A549 (cell line): ENCODE results near the gene IL22. TPM values are rescaled to one million over a fixed set of nuclear protein-coding genes. Genes with fewer than 3 reads are reported as not detected.

ENCODE experiments used
- ATAC-seq, 2 experiments: fragments of 200-7000 bp in 1 of 2; fragments of >200 bp in 1 of 2; cut with Nextera tagmentation in 1 of 2; cut with Tn5 transposase in 1 of 2; 3 replicates each; pipeline versions ENCODE4 v1.8.0 to v1.9.1; 2018 to 2020; ENCODE audit warnings: mild to moderate bottlenecking in 1 of 2, moderate library complexity in 1 of 2
- CTCF ChIA-PET: fragments of 300-600 bp; sonication (Branson Sonifier 250); formaldehyde crosslinking; extraction: SDS; loops from one replicate; lab custom pipeline; 2021; ENCODE audit warnings: antibody characterized with exemption, inconsistent platforms; lab: Yijun Ruan, JAX
- POLR2A ChIA-PET: fragments of 350-600 bp; formaldehyde crosslinking; extraction: SDS; loops from one replicate; lab custom pipeline; 2021; ENCODE audit warnings: antibody characterized with exemption, inconsistent platforms; lab: Yijun Ruan, JAX
- DNase-seq, 2 experiments: peaks; one replicate each; pipeline versions ENCODE4 v3.0.0 to v3.0.0-alpha.2; 2011 to 2016; ENCODE audit warnings: low read depth in 1 of 2, low spot score in 1 of 2
- FAIRE-seq: peaks from 2 replicates; lab custom pipeline; 2011; peaks lifted over from hg19 to GRCh38; lab: Jason Lieb, UNC
- H3K27ac ChIP-seq, 2 experiments: fragments of >200 bp; sonication (Bioruptor Twin); formaldehyde crosslinking; 3 replicates each; pipeline ENCODE4 v1.5.1; 2016 to 2017
- H3K4me1 ChIP-seq: fragments of >200 bp; sonication (Bioruptor Twin); formaldehyde crosslinking; 3 replicates; pipeline ENCODE4 v1.6.1; 2016
- H3K4me2 ChIP-seq: fragments of >200 bp; sonication (Bioruptor Twin); formaldehyde crosslinking; 3 replicates; pipeline ENCODE4 v1.6.1; 2016
- H3K4me3 ChIP-seq: fragments of >200 bp; sonication (Bioruptor Twin); formaldehyde crosslinking; 3 replicates; pipeline ENCODE4 v1.5.1; 2016
- H3K9me3 ChIP-seq: fragments of >200 bp; sonication (Bioruptor Twin); formaldehyde crosslinking; 3 replicates; pipeline ENCODE4 v1.6.1; 2016
- CBX8 ChIP-seq: fragments of 200-600 bp; sonication (generic); IDR thresholded peaks from 2 replicates; pipeline ENCODE4 v1.6.1; 2016
- CEBPB ChIP-seq, 2 experiments: fragments of >200 bp in 1 of 2; sonication (Bioruptor Twin) in 1 of 2; formaldehyde crosslinking in 1 of 2; IDR thresholded peaks; 2 replicates each; pipeline ENCODE4 v1.6.1; 2012 to 2016
- EHF ChIP-seq: fragments of 250-450 bp; sonication (Bioruptor Pico); IDR thresholded peaks from 2 replicates; pipeline ENCODE4 v1.5.0; 2020; ENCODE audit warnings: mild to moderate bottlenecking
- EHMT2 ChIP-seq: fragments of 200-600 bp; sonication (generic); IDR thresholded peaks from 2 replicates; pipeline ENCODE4 v1.6.1; 2016; ENCODE audit warnings: antibody characterized with exemption, low read depth, mild to moderate bottlenecking, moderate library complexity
- EP300 ChIP-seq, 2 experiments: fragments of >200 bp; sonication (Bioruptor Twin); formaldehyde crosslinking; IDR thresholded peaks; 2 replicates in 1 of 2; 3 replicates in 1 of 2; pipeline ENCODE4 v1.6.1; 2016 to 2017
- FOSB ChIP-seq: fragments of 250-450 bp; sonication (Bioruptor Pico); IDR thresholded peaks from 2 replicates; pipeline ENCODE4 v1.5.0; 2020; ENCODE audit warnings: mild to moderate bottlenecking, moderate library complexity
- HEYL ChIP-seq: fragments of 250-450 bp; sonication (Bioruptor Pico); IDR thresholded peaks from 2 replicates; pipeline ENCODE4 v1.8.0; 2021; ENCODE audit warnings: mild to moderate bottlenecking, moderate library complexity
- HOXB5 ChIP-seq: fragments of 250-450 bp; sonication (Bioruptor Pico); IDR thresholded peaks from 2 replicates; pipeline ENCODE4 v1.5.0; 2020; ENCODE audit warnings: mild to moderate bottlenecking, moderate library complexity
- KDM5A ChIP-seq: fragments of 200-600 bp; sonication (generic); IDR thresholded peaks from 2 replicates; pipeline ENCODE4 v1.6.1; 2016; ENCODE audit warnings: antibody characterized with exemption, mild to moderate bottlenecking
- MAFK ChIP-seq: fragments of 450-650 bp; IDR thresholded peaks from 2 replicates; pipeline ENCODE4 v1.6.1; 2014; ENCODE audit not compliant: partially characterized antibody
- MAZ ChIP-seq: fragments of 150-350 bp; IDR thresholded peaks from 2 replicates; pipeline ENCODE4 v1.6.1; 2014; ENCODE audit warnings: antibody characterized with exemption, low read depth, low read length, borderline replicate concordance
- MYC ChIP-seq: IDR thresholded peaks from 2 replicates; pipeline ENCODE4 v1.6.1; 2012; ENCODE audit warnings: mild to moderate bottlenecking, inconsistent platforms, low read length, improper control_type of control experiment, borderline replicate concordance
- NFE2L2 ChIP-seq: fragments of 150-350 bp; conservative IDR thresholded peaks from 2 replicates; pipeline ENCODE4 v1.6.1; 2014; ENCODE audit warnings: low read length
- POLR2AphosphoS2 ChIP-seq: conservative IDR thresholded peaks from 2 replicates; pipeline ENCODE4 v1.6.1; 2012; ENCODE audit warnings: low read length, improper control_type of control experiment, inconsistent platforms
- RAD21 ChIP-seq, 2 experiments: fragments of >200 bp in 1 of 2; sonication (Bioruptor Twin) in 1 of 2; formaldehyde crosslinking in 1 of 2; IDR thresholded peaks in 1 of 2; conservative IDR thresholded peaks in 1 of 2; 2 replicates in 1 of 2; 3 replicates in 1 of 2; pipeline ENCODE4 v1.6.1; 2012 to 2018; ENCODE audit warnings: inconsistent platforms in 1 of 2
- RNF2 ChIP-seq: fragments of 200-600 bp; sonication (generic); IDR thresholded peaks from 2 replicates; pipeline ENCODE4 v1.6.1; 2016; ENCODE audit warnings: low read depth, mild to moderate bottlenecking, antibody characterized with exemption, moderate library complexity, borderline replicate concordance
- SMC3 ChIP-seq: fragments of >200 bp; sonication (Bioruptor Twin); formaldehyde crosslinking; IDR thresholded peaks from 3 replicates; pipeline ENCODE4 v1.6.1; 2018; ENCODE audit warnings: inconsistent platforms
- SREBF2 ChIP-seq: fragments of 450-650 bp; IDR thresholded peaks from 2 replicates; pipeline ENCODE4 v1.6.1; 2014; ENCODE audit warnings: mild to moderate bottlenecking, moderate library complexity
- WGBS: methylation state at CpG from one replicate; pipeline ENCODE4 v1.1.6; 2017; ENCODE audit errors: missing lambda C conversion rate; 5-methylcytosine and 5-hydroxymethylcytosine counted together
- polyA plus RNA-seq, 4 experiments: library from polyadenylated mRNA; depleted of rRNA in 3 of 4; stranded (reverse); fragments of >200 nt; fragmentation: RNase III in 1 of 4; extraction: RNeasy Plus Mini Kit Qiagen cat#74134 plus additional on column Dnase treatment in 1 of 4; gene quantifications; 2 replicates in 3 of 4; 3 replicates in 1 of 4; pipeline ENCODE4 v1.2.3, GENCODE V29; 2011 to 2017
- TF ChIP-seq, protein P1 (sequence below): fragments of 200-600 bp; sonication (generic); IDR thresholded peaks from 2 replicates; pipeline ENCODE4 v1.6.1; 2016; ENCODE audit warnings: antibody characterized with exemption, mild to moderate bottlenecking, moderate library complexity
- TF ChIP-seq, protein P2 (sequence below): IDR thresholded peaks from 2 replicates; pipeline ENCODE4 v1.6.1; 2012; ENCODE audit warnings: low read depth, borderline replicate concordance
- TF ChIP-seq, protein P3 (sequence below): fragments of >200 bp; sonication (Bioruptor Twin); formaldehyde crosslinking; IDR thresholded peaks from 3 replicates; pipeline ENCODE4 v1.5.1; 2016

The IL22 gene
- polyA plus RNA-seq, 2 of the 4 experiments (the other 2 are of a cell fraction) = not detected

DNA sequence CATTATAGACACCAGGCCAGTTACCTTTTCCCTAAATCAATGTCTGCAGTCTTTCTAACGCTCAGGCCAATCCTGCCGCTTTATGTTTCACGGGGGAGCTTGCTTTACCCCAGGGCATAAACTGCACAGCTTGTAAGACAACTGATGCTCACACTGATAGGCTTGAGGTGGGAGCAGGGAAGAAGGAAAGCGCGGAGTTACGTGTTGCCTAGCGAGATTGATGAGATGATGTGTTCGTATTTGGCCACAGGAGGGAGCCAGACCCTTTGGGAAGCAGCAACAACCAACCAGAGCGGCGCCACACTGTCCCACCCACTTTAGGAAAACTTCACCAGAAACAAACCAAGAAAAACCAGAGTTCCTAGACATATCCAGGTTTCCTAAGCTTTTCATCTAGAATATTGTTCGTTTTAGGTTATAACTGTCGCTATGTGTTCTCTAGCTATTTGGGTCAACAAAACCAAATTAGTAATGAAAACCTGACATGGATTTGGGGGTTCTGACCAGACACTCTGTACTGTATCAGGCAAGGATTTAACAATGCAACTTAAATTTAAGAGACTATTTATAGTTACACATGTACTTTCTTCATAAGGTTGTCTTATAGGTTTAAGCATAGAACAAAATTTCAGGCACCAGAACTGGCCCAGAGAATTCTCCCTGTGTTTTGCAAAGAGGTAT lies 30.2 kb downstream of the IL22 start:
- no peak for TF ChIP-seq NFE2L2
- TF ChIP-seq POLR2AphosphoS2 = no peak
- TF ChIP-seq RAD21 (conservative IDR thresholded peaks at IDR 0.05 in 1 of 2, IDR thresholded peaks at IDR 0.05 in 1 of 2) = peak; percentile 92 to 96
- TF ChIP-seq, protein P1, sequence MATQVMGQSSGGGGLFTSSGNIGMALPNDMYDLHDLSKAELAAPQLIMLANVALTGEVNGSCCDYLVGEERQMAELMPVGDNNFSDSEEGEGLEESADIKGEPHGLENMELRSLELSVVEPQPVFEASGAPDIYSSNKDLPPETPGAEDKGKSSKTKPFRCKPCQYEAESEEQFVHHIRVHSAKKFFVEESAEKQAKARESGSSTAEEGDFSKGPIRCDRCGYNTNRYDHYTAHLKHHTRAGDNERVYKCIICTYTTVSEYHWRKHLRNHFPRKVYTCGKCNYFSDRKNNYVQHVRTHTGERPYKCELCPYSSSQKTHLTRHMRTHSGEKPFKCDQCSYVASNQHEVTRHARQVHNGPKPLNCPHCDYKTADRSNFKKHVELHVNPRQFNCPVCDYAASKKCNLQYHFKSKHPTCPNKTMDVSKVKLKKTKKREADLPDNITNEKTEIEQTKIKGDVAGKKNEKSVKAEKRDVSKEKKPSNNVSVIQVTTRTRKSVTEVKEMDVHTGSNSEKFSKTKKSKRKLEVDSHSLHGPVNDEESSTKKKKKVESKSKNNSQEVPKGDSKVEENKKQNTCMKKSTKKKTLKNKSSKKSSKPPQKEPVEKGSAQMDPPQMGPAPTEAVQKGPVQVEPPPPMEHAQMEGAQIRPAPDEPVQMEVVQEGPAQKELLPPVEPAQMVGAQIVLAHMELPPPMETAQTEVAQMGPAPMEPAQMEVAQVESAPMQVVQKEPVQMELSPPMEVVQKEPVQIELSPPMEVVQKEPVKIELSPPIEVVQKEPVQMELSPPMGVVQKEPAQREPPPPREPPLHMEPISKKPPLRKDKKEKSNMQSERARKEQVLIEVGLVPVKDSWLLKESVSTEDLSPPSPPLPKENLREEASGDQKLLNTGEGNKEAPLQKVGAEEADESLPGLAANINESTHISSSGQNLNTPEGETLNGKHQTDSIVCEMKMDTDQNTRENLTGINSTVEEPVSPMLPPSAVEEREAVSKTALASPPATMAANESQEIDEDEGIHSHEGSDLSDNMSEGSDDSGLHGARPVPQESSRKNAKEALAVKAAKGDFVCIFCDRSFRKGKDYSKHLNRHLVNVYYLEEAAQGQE = no peak
- TF ChIP-seq MAFK = no peak
- no peak for TF ChIP-seq FOSB
- TF ChIP-seq EHMT2 = no peak
- no peak for TF ChIP-seq SREBF2
- TF ChIP-seq HEYL (CRISPR knock-in tag) = no peak
- TF ChIP-seq, protein P2, sequence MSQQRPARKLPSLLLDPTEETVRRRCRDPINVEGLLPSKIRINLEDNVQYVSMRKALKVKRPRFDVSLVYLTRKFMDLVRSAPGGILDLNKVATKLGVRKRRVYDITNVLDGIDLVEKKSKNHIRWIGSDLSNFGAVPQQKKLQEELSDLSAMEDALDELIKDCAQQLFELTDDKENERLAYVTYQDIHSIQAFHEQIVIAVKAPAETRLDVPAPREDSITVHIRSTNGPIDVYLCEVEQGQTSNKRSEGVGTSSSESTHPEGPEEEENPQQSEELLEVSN = no peak
- TF ChIP-seq EHF (CRISPR knock-in tag) = no peak
- TF ChIP-seq HOXB5 (CRISPR knock-in tag) = no peak
- no peak for TF ChIP-seq MYC
- TF ChIP-seq KDM5A = no peak
- TF ChIP-seq, protein P3, sequence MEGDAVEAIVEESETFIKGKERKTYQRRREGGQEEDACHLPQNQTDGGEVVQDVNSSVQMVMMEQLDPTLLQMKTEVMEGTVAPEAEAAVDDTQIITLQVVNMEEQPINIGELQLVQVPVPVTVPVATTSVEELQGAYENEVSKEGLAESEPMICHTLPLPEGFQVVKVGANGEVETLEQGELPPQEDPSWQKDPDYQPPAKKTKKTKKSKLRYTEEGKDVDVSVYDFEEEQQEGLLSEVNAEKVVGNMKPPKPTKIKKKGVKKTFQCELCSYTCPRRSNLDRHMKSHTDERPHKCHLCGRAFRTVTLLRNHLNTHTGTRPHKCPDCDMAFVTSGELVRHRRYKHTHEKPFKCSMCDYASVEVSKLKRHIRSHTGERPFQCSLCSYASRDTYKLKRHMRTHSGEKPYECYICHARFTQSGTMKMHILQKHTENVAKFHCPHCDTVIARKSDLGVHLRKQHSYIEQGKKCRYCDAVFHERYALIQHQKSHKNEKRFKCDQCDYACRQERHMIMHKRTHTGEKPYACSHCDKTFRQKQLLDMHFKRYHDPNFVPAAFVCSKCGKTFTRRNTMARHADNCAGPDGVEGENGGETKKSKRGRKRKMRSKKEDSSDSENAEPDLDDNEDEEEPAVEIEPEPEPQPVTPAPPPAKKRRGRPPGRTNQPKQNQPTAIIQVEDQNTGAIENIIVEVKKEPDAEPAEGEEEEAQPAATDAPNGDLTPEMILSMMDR = peak; percentile 91
- peak; percentile 79 for TF ChIP-seq SMC3
- no peak for TF ChIP-seq RNF2
- TF ChIP-seq CBX8 = no peak
- TF ChIP-seq MAZ = no peak
- TF ChIP-seq, all 56 proteins: peak for 3
- ATAC-seq = peak; percentile 99 to 100
- under 1% methylated on average over 12 of the region's 12 CpGs for WGBS
- Histone ChIP-seq H3K4me2 (peak overlapping the region; percentile 60), H3K27ac (no peak overlapping the region), H3K9me3 (no peaks in the 10 kb centered on the region), H3K4me1 (no peaks in the 10 kb centered on the region), H3K4me3 (no peak overlapping the region)
- peak; percentile 68 for FAIRE-seq
- DNase-seq = peak; percentile 76 to 87
- ChIA-PET POLR2A (no interaction called here), CTCF (interaction anchor here (0.5 to 6.4 kb wide), 51 partner anchors 10 to 872 kb away, joined by 3 to 61 read pairs (median 4); no protein-coding TSS in a partner anchor)

DNA sequence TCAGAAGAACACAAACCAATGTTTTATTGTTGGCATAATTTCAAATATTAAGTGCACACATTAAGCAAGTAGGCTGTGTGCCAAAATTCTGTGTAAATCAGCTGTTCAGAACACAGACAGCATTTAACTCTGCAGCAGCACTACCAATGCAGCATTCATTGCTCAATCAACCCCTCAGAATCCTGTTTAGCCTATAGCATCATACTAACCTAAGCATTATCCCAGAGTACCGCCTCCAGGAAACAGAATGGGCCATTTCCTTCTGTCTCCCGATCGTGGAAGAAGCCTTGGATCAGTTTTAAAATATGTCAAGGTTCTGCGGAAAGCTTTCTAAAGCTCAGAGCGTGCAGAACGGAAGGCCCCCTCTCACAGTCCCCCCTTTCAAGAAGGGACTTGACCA lies 31.1 kb downstream of the IL22 start:
- H3K27ac ChIP-seq = no peak overlapping the region
- H3K4me2 ChIP-seq = peak overlapping the region; percentile 60; the same call in 1 of the 3 replicates
- no peak for DNase-seq
- 49% methylated on average over 6 of the region's 6 CpGs for WGBS
- TF ChIP-seq EP300 (IDR thresholded peaks at IDR 0.05) = no peak
- TF ChIP-seq CEBPB (IDR thresholded peaks at IDR 0.05) = 0 out of 4 replicates have a peak, but pooled peaks of 1 of the 2 experiments have one; percentile 31
- no peaks in the 10 kb centered on the region for H3K9me3 ChIP-seq
- no peak overlapping the region for H3K4me3 ChIP-seq
- H3K4me1 ChIP-seq = no peaks in the 10 kb centered on the region
- CTCF ChIA-PET = interaction anchor here (0.6 to 6.4 kb wide), 39 partner anchors 9 to 871 kb away, joined by 3 to 61 read pairs (median 5); no protein-coding TSS in a partner anchor
- POLR2A ChIA-PET = no interaction called here
- peak; percentile 62 to 66; a peak in 4 of 6 replicates for ATAC-seq
- no peak for FAIRE-seq
